ENCODE measurements around the gene TPRG1.

- no peak for TF ChIP-seq YY1 (IDR thresholded peaks at IDR 0.05; ENCODE audit: insufficient read depth, insufficient read length)
- TF ChIP-seq ZNF274 (IDR thresholded peaks at IDR 0.05; ENCODE audit: low read depth, low read length) = no peak
These were observed 2.0 kb upstream of the TPRG1 start for GRCh38 chr3:189169728-189170127.

Measured in NT2/D1 (cell line).